ENCODE measurements around the gene ADGRB2.

The ADGRB2 gene

GRCh38 chr1:31764312-31765040, at the start of gene ADGRB2:
TSS of gene ADGRB2 (minus strand) at chr1:31764340. CDS start at chr1:31757221, 7,119 bp downstream.
- in situ Hi-C loops (cut with HindIII; ENCODE audit: low sequenced_read_pairs), result no loop called here

GRCh38 chr1:31812158-31812829, 48.2 kb upstream of the ADGRB2 start:
- in situ Hi-C loops (cut with HindIII; ENCODE audit: low sequenced_read_pairs), result no loop called here

DNA sequence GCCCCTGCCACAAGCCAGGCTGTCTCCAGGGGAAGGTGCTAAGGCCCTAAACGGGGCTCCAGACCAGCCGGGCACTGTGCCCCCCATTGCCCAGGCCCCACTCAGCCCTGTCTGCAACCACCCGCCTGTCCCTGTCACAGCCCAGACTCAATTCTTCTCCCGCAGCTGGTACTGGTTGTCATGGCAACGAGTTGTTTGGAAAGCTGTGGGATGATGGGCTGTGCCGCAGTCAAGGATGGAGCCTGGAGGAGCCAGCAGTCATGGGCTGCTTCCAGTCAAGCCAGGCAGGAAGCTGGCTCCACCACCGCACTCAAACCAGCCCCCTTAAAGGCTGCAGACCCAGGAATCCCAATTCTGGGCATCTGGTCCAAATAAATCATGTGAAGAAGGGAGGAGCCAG, 47.5 kb upstream of the ADGRB2 start:
- in situ Hi-C loops (cut with HindIII; ENCODE audit: low sequenced_read_pairs), result no loop called here

GRCh38 chr1:31809698-31810097, 45.6 kb upstream of the ADGRB2 start:
- in situ Hi-C loops (cut with HindIII; ENCODE audit: low sequenced_read_pairs), result no loop called here

GRCh38 chr1:31807273-31808048, 43.3 kb upstream of the ADGRB2 start:
- in situ Hi-C loops (cut with HindIII; ENCODE audit: low sequenced_read_pairs), result no loop called here

DNA sequence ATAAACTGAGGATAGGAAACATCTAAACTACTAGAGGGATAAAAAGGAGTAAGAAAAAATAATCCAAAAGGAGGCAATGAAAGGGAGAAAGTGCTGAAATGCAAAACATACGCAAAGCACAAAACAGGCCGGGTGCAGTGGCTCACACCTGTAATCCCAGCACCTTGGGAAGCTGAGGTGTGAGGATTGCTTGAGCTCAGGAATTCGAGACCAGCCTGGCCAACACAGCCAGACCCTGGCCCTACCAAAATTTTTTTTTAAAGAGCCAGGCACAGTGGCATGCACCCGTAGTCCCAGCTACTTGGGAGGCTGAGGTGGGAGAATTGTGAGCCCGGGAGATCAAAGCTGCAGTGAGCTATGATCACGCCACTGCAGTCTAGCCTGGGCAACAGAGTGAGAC, 41.2 kb upstream of the ADGRB2 start:
- in situ Hi-C loops (cut with HindIII; ENCODE audit: low sequenced_read_pairs), result no loop called here

GRCh38 chr1:31804098-31804497, 40.0 kb upstream of the ADGRB2 start:
- in situ Hi-C loops (cut with HindIII; ENCODE audit: low sequenced_read_pairs), result no loop called here

- in situ Hi-C loops (cut with HindIII; ENCODE audit: low sequenced_read_pairs), result no loop called here
Measured at GRCh38 chr1:31803610-31804009, 39.5 kb upstream of the ADGRB2 start.

DNA sequence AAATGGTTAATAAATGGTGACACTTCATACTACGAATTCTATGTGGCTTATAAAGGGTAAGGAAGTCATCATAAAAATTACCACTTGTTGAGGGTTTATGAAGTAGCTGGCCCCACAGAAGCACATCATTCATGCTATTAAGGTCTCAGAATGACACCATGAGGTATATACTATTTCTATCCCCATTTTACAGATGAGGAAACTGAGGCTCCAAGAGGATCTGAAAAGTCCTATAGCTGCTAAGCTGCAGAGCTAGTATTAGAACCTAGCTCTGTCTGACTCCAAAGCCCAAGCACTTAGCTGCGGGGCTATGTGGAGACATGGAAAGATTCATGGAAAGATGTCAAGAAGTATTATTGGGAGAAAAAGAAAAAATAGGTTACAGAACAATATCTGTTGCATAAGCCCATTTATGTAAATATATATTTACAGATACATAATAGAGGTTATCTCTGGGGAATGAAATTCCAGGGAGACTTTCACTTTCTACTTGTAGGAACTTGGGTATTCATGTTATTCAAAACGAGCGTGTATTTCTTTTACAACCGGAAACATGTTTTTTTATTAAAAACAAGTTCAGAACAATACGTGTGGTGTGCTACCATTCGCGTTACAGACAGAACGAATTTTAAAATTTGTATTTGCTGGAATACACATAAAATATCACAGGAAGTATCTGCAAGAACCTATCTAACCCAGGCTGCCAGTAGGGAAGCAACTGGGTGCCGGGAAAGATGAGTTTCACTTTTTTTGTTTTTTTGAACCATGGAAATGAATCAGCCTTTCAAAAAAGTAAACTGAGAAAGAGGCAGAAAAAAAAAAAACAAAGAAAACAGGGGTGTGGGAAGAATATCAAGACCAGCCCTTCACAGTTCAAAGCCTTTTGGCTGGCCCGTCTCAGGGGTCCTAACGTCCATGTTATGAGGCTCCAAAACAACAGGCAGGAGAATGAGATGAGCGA, 38.3 kb upstream of the ADGRB2 start:
- in situ Hi-C loops (cut with HindIII; ENCODE audit: low sequenced_read_pairs), result no loop called here

- in situ Hi-C loops (cut with HindIII; ENCODE audit: low sequenced_read_pairs), result no loop called here
Measured at GRCh38 chr1:31801458-31801857, 37.3 kb upstream of the ADGRB2 start.

GRCh38 chr1:31800674-31800967, 36.5 kb upstream of the ADGRB2 start:
- in situ Hi-C loops (cut with HindIII; ENCODE audit: low sequenced_read_pairs), result no loop called here

- in situ Hi-C loops (cut with HindIII; ENCODE audit: low sequenced_read_pairs), result no loop called here
Measured at GRCh38 chr1:31799895-31800673, 35.9 kb upstream of the ADGRB2 start.

GRCh38 chr1:31799196-31799894, 35.2 kb upstream of the ADGRB2 start:
- in situ Hi-C loops (cut with HindIII; ENCODE audit: low sequenced_read_pairs), result no loop called here

DNA sequence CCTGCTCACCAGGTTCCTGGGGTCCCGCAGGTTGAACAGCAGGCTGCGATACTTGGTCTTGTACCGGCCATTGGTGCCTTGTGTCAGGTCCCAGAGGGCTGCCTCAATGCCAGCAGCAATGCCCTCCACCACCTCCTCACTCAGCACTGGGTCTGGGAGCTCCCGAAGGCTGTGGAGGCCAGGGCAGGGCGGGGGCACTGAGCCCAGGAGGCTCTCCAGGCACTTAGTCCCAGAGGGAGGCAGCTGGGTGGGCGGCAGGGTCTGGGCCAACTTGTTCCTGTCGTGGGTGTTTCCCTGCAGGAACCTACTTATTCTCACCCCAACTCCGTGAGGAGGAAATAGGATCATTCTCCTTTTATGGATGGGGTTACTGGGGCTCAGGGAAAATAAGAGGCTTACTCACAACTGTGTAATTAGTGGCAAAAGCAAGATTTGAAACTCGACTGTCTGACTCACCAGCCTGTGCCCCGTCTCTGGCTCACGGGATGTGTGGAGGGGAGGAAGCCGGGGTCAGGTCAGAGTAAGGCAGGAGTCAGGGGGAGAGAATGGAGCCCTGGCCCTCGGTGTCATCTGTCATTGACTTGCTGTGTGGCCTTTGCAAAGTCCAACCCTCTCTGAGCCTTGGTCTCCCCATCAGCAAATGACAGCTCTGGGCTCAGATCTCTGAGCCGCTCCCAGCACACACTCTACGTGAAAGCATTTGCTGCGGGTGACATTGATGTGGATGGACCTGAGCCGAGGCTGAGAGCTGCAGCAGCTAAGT, 34.5 kb upstream of the ADGRB2 start:
- in situ Hi-C loops (cut with HindIII; ENCODE audit: low sequenced_read_pairs), result no loop called here

GRCh38 chr1:31798086-31798432, 33.9 kb upstream of the ADGRB2 start:
- in situ Hi-C loops (cut with HindIII; ENCODE audit: low sequenced_read_pairs), result no loop called here

DNA sequence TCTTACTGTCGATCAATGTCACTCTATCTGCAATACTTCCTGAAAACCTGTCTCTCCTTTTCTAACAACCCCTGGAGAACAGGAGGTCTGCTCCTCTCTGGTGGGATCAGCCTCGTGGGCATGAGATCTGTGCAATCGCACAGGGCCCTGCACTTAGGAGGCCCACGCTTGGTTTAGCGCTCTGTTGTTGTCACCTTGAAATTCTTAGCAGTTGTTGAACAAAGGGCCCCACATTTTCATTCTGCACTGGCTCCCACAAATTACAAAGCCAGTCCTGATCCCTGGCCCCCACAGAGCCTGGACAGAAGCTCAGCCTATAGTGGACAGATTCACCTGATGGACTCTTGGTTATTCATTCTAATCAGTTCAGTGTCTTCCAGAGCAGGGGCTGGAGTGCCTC, 33.1 kb upstream of the ADGRB2 start:
- in situ Hi-C loops (cut with HindIII; ENCODE audit: low sequenced_read_pairs), result no loop called here

- in situ Hi-C loops (cut with HindIII; ENCODE audit: low sequenced_read_pairs), result no loop called here
Measured at GRCh38 chr1:31796707-31797106, 32.6 kb upstream of the ADGRB2 start.

DNA sequence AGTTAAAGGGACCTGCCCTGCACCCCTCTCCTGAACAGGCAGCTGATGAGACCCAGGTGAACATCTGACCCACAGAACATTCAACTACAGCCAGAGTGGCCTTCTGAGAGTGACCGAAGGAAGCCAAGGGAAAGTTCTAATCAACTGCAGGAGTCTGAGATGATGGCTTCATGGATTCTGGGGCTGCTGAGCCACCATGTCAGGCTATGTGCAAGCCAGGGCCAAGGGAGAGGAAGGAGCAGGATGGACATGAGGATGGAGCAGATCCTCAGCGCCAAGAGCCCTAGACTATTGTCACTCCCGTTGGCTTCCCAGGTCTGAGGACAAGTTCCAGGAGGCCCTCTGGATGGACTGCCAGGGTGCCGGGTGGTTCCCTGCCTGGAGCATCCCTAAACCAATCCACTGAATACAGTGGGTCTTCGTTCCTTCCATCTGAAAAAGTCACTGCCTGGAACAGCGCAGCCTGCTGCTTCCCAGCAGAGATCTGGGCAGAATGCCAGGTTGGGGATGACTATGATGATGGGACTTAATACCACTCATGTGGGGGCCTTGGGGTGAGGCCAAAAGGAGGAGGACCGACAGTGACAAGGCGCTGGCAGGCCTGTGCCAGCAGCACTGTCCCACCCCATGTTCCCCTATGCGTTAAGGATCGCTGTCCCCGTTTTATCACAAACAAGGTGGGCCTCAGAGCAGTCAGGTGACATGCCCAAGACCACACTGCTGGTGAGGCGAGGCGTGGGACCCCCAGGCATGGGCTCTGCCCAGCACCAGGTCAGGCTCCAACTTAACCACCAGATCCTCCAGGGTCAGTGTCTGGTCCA, 31.9 kb upstream of the ADGRB2 start:
- in situ Hi-C loops (cut with HindIII; ENCODE audit: low sequenced_read_pairs), result no loop called here
